ENCODE measurements around the gene C11orf42.

The C11orf42 gene, protein sequence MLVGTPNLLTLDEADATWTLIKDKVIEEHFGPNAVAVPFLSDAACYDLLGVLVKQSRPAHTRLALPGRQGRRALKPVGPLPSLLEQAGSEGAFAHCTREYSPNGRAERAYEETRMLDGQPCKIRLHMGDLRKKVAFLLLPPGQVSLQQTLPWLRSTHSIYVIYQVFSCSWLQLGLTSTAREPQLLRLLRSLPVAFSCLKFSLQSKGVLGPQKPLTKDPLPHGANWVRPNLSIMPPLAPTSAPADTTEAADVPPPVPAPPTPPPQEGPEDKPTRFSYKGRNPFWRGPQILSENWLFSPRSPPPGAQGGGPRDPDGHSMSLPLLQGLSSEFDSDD

DNA sequence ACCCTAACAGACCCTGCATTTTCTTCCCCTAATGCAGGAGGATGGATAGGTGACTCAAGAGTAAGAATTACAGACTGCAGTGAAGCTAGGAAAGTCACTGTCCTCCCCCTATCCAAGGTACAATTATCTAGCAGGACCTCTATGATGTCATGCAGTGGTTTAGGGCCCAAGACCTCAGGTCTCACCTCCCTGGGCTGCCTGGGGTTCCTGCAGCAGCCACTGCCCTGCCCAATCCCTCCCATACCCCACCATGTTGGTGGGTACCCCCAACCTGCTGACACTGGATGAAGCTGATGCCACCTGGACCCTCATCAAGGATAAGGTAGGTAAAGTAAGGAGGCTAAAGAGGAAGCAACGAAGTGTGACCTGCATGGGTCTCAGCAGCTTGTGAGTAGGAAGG lies at the start of gene C11orf42:
TSS of gene C11orf42 (plus strand) at position 192 of the 400 bp plus-strand sequence. CDS start at position 251, 59 bp downstream.
- TF ChIP-seq, protein P1, sequence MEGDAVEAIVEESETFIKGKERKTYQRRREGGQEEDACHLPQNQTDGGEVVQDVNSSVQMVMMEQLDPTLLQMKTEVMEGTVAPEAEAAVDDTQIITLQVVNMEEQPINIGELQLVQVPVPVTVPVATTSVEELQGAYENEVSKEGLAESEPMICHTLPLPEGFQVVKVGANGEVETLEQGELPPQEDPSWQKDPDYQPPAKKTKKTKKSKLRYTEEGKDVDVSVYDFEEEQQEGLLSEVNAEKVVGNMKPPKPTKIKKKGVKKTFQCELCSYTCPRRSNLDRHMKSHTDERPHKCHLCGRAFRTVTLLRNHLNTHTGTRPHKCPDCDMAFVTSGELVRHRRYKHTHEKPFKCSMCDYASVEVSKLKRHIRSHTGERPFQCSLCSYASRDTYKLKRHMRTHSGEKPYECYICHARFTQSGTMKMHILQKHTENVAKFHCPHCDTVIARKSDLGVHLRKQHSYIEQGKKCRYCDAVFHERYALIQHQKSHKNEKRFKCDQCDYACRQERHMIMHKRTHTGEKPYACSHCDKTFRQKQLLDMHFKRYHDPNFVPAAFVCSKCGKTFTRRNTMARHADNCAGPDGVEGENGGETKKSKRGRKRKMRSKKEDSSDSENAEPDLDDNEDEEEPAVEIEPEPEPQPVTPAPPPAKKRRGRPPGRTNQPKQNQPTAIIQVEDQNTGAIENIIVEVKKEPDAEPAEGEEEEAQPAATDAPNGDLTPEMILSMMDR (IDR thresholded peaks at IDR 0.05), result no peak

DNA sequence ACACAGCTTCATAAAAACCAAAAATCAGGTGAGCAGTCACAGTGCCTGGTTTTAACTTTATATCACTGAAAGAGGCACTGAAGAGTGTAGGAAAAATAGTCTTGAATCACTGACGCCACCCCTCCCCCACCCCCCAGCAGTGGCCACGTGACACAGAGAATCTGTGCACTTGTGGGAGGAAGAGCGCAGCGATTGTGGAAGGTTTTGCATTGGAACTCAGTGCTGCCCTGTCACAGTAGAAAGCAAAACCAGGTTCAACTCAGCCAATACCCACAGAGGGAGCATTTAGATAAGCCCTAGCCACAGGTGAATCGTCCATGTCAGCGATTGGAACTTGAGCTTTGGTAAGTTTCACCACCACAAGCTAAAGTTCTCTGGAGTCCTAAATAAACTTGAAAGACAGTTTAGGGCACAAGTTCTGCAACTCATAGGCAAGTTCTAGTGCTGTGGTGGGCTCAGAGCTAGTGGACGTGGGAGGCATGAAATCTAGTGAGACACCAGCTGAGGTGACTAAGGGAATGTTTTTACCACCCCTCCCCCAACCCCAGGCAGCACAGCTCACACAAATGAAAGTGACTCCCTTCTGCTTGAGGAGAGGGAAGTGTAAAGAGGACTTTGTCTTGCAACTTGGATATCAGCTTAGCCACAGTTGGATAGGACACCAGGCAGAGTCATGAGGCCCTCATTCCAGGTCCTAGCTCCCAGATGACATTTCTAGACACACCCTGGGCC lies 48.6 kb upstream of the C11orf42 start:
- TF ChIP-seq, protein P1 (IDR thresholded peaks at IDR 0.05), result no peak

DNA sequence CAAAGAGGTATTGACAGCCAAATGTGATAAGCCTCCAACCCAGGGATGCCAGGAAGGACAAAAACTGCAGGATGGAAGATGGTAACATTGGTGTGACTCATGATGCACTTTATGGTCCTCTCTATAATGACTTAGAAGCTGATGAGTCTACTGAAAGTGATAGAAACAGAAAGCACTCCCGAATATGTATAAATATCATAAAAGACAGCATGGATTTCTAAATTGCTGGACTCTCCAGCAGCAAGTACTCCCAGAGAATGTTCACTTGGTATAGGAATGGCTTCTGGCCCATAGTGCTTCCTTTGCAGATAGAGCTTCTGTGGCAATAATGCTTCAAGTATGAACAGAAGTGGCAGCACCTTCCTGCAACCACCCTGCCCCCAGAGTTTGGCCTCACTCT lies 35.1 kb upstream of the C11orf42 start, which contains the start of gene OR52B2:
TSS of gene OR52B2 (minus strand) at position 101 of the 400 bp plus-strand sequence. CDS start at position 101, 0 bp downstream.
- TF ChIP-seq, protein P1 (IDR thresholded peaks at IDR 0.05), result no peak

DNA sequence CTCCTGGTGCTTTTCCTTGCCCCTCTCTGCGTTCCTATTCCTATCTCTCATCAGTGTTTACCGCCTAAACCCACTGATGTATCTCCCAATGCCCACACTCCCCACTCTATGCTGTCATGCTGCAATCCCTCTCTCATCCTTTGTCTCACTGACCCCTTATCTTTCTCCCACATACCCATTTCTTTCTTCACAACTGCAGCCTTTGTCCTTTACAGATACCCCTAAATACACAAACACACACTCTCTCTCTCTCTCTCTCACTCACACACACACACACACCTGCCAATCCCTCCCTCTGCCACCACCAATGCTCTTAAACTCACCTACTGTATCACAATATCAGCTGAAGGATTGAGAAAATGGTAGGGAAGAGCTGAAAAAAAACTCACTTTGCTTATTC lies 29.9 kb upstream of the C11orf42 start:
- TF ChIP-seq, protein P1 (IDR thresholded peaks at IDR 0.05), result no peak

DNA sequence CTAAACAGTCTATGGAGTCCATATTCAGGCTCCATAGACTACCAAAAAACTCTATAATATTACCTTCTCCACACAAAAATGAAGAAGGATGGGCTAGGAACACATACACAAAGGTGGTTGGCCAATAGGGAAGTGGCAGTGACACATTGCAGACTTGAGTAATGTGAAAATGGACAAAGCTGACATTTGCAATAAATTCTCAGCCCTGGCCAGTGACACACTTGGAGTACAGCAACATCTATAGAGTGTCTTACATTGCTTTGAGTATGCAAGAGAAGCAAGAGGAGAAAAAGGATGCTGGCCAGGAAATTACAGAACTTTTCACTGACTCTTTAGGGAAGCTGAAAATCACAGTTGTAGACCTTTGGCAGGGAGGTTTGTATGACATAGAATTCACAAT lies 13.6 kb upstream of the C11orf42 start:
- TF ChIP-seq, protein P1 (IDR thresholded peaks at IDR 0.05), result no peak

DNA sequence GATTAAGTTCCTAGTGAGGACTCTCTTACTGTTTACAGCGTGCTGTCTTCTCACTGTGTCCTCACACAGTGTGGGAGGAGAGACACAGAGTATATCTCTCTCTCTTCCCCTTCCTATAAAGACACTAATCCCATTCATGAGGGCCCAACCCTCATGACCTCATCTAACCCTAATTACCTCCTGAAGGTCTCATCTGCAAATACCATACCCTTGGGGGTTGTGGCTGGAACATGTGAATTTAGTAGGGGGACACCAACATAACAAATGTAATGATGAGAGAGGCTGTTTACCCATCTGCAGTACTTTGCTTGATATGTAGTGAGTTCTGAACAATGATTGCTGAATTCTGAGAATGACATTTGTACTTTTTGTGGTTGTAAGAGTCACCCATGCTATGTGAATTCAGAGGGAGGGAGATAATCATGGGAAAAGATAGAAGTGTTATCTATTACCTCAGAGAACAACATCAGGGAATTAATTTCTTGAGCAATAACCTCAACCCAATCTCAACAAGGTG lies 11.2 kb upstream of the C11orf42 start:
- TF ChIP-seq, protein P1 (IDR thresholded peaks at IDR 0.05), result no peak

DNA sequence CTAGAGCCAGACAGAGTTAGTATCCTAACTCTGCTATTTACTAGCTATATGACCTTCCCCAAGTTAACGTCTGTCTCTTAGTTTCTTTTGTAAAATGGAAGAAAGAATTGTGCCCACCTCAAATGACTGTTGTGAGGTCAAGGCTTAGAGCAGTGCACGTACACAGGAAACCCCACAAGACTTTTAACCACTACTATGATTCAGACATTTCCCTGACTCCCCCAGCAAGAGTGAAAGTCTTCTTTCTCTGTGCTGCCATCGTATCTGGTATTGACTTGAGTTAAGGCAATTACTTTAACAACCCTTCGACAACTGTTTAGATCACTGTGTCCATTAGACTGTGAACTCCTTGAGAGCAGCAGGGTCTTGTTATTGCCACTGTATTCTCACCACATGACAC lies 9.0 kb upstream of the C11orf42 start:
- TF ChIP-seq, protein P1 (IDR thresholded peaks at IDR 0.05), result no peak

Measured in LNCAP (cell line).